GM23338 (cell line): ENCODE data around the gene COQ8B. TPM values are rescaled to one million over a fixed set of nuclear protein-coding genes. Genes with fewer than 3 reads are reported as not detected.
A peak's percentile ranks its signal among the peaks of the same experiment; 100 is the strongest.

ENCODE experiments used
- ATAC-seq: fragments of 200-7000 bp; cut with Tn5 transposase; 3 replicates; pipeline ENCODE4 v1.9.1; 2020
- DNase-seq: peaks from one replicate; pipeline ENCODE4 v3.0.0-alpha.2; 2015; ENCODE audit warnings: low spot score
- H2AFZ ChIP-seq: fragments of 200-600 bp; sonication (generic); 2 replicates; pipeline ENCODE4 v1.8.0; 2016; ENCODE audit warnings: antibody characterized with exemption, mild to moderate bottlenecking, moderate library complexity
- H3F3A ChIP-seq: fragments of 200-600 bp; sonication (generic); replicated peaks from 2 replicates; pipeline ENCODE4 v1.8.0; 2017; ENCODE audit warnings: antibody characterized with exemption, mixed run types, low read depth
- H3K27ac ChIP-seq: fragments of 200-600 bp; sonication (generic); 2 replicates; pipeline ENCODE4 v1.6.1; 2016; ENCODE audit warnings: low read depth
- H3K27me3 ChIP-seq: fragments of 200-600 bp; sonication (generic); 2 replicates; pipeline ENCODE4 v1.8.0; 2016; ENCODE audit warnings: mild to moderate bottlenecking, mixed run types, moderate library complexity; ENCODE audit not compliant: insufficient read depth
- H3K36me3 ChIP-seq: fragments of 200-600 bp; sonication (generic); 2 replicates; pipeline ENCODE4 v1.8.0; 2016; ENCODE audit warnings: mild to moderate bottlenecking; ENCODE audit not compliant: insufficient read depth
- H3K4me1 ChIP-seq: fragments of 200-600 bp; sonication (generic); 2 replicates; pipeline ENCODE4 v1.8.0; 2016; ENCODE audit warnings: mild to moderate bottlenecking, moderate library complexity; ENCODE audit not compliant: insufficient read depth
- H3K4me2 ChIP-seq: fragments of 200-600 bp; sonication (generic); 2 replicates; pipeline ENCODE4 v1.7.1; 2017; ENCODE audit warnings: mixed run types
- H3K4me3 ChIP-seq: fragments of 200-600 bp; sonication (generic); 2 replicates; pipeline ENCODE4 v1.6.1; 2016; ENCODE audit warnings: mixed run types
- H3K79me2 ChIP-seq: fragments of 200-600 bp; sonication (generic); replicated peaks from 2 replicates; pipeline ENCODE4 v1.8.0; 2017; ENCODE audit warnings: mild to moderate bottlenecking; ENCODE audit not compliant: insufficient read depth
- H3K9me2 ChIP-seq: fragments of 200-600 bp; sonication (generic); 2 replicates; pipeline ENCODE4 v1.8.0; 2017; ENCODE audit not compliant: insufficient read depth
- H4K20me1 ChIP-seq: fragments of 200-600 bp; sonication (generic); replicated peaks from 2 replicates; pipeline ENCODE4 v1.8.0; 2017; ENCODE audit warnings: mild to moderate bottlenecking; ENCODE audit not compliant: insufficient read depth
- H3K27ac Mint-ChIP-seq: 2 replicates; pipeline ENCODE4 v1.8.0; 2020; ENCODE audit warnings: inconsistent platforms, mild to moderate bottlenecking, moderate library complexity, mixed read lengths
- H3K27me3 Mint-ChIP-seq: 3 replicates; pipeline ENCODE4 v1.8.0; 2022; ENCODE audit warnings: low read depth, mild to moderate bottlenecking, moderate library complexity, mixed read lengths, inconsistent platforms; ENCODE audit not compliant: insufficient read depth, poor library complexity
- H3K36me3 Mint-ChIP-seq: 3 replicates; pipeline ENCODE4 v1.8.0; 2021; ENCODE audit warnings: low read depth, mild to moderate bottlenecking, inconsistent platforms, moderate library complexity, mixed read lengths
- H3K4me1 Mint-ChIP-seq: 3 replicates; pipeline ENCODE4 v1.8.0; 2020; ENCODE audit warnings: mild to moderate bottlenecking, inconsistent platforms, mixed read lengths
- H3K4me3 Mint-ChIP-seq: 3 replicates; pipeline ENCODE4 v1.8.0; 2021; ENCODE audit warnings: moderate library complexity, mild to moderate bottlenecking, inconsistent platforms, mixed read lengths
- H3K9me3 Mint-ChIP-seq: 3 replicates; pipeline ENCODE4 v1.8.0; 2020; ENCODE audit warnings: moderate library complexity, mild to moderate bottlenecking, inconsistent platforms, mixed read lengths
- CREB1 ChIP-seq: fragments of 250-450 bp; sonication (Bioruptor Pico); IDR thresholded peaks from 2 replicates; pipeline ENCODE4 v1.5.0; 2020; ENCODE audit warnings: low read depth, mild to moderate bottlenecking, moderate library complexity
- ETS1 ChIP-seq: IDR thresholded peaks from 2 replicates; pipeline ENCODE4 v1.6.1; 2016; ENCODE audit warnings: antibody characterized with exemption
- EZH2 ChIP-seq: fragments of 200-600 bp; sonication (generic); IDR thresholded peaks from one replicate; pipeline ENCODE4 v1.8.0; 2017; ENCODE audit warnings: antibody characterized with exemption, mild to moderate bottlenecking, low read depth; ENCODE audit not compliant: unreplicated experiment
- JUNB ChIP-seq: IDR thresholded peaks from one replicate; pipeline ENCODE4 v1.6.1; 2016; ENCODE audit warnings: antibody characterized with exemption; ENCODE audit not compliant: unreplicated experiment
- NANOG ChIP-seq: IDR thresholded peaks from 2 replicates; pipeline ENCODE4 v1.6.1; 2016; ENCODE audit warnings: antibody characterized with exemption, borderline replicate concordance
- POLR2AphosphoS5 ChIP-seq: IDR thresholded peaks from 2 replicates; pipeline ENCODE4 v1.6.1; 2016; ENCODE audit warnings: antibody characterized with exemption, low read depth
- STAT1 ChIP-seq: IDR thresholded peaks from one replicate; pipeline ENCODE4 v1.6.1; 2016; ENCODE audit warnings: antibody characterized with exemption; ENCODE audit not compliant: unreplicated experiment
- ZNF331 ChIP-seq: fragments of 250-450 bp; sonication (Bioruptor Pico); IDR thresholded peaks from 2 replicates; pipeline ENCODE4 v1.5.0; 2020; ENCODE audit warnings: low read depth, mild to moderate bottlenecking, moderate library complexity
- ZNF462 ChIP-seq: fragments of 250-450 bp; sonication (Bioruptor Pico); IDR thresholded peaks from 2 replicates; pipeline ENCODE4 v1.5.0; 2020; ENCODE audit warnings: mild to moderate bottlenecking, moderate library complexity
- polyA plus RNA-seq: library from polyadenylated mRNA; unstranded; fragments of >200 nt; fragmentation: Nextera tagmentation; extraction: Ambion mirVana; gene quantifications from 2 replicates; pipeline ENCODE4 v1.2.1, GENCODE V29; 2016
- total RNA-seq: library from RNA; depleted of rRNA; stranded (reverse); fragments of >200 nt; shearing (Covaris generic); gene quantifications from 2 replicates; pipeline ENCODE4 v1.2.3, GENCODE V29; 2014
- TF ChIP-seq, protein P1 (sequence below), 2 experiments: fragments of 200-600 bp in 1 of 2; sonication (generic) in 1 of 2; conservative IDR thresholded peaks; 2 replicates each; pipeline versions ENCODE4 v1.5.1 to v1.6.1; 2016 to 2017; ENCODE audit warnings: antibody characterized with exemption in 2 of 2, low read depth in 2 of 2, mild to moderate bottlenecking in 2 of 2, moderate library complexity in 1 of 2

The COQ8B gene
- total and polyA plus RNA-seq, 2 experiments from 2014 or later, result 13.9 to 59.6 TPM

DNA sequence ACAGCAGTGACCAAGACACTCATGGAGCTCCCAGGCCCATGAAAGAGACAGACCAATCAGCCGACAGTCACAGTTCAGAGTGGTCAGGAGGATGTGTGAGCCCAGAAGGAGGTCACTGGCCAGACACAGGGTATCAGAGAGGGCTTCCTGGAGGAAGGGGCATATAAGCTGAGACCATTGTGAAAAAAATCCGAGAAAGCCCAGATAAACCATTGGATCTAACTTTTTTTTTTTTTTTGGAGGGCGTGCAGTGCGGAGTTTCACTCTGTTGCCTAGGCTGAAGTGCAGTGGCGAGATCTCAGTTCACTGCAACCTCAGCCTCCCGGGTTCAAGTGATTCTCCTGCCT, 4.4 kb upstream of the COQ8B start:
- peaks cover 12% of the 10 kb centered on the region; the same call in 1 of the 2 replicates for H3F3A ChIP-seq
- Mint-ChIP-seq H3K4me1 (peaks cover 11% of the 10 kb centered on the region), H3K27ac (no peak overlapping the region), H3K4me3 (no peak overlapping the region), H3K9me3 (no peaks in the 10 kb centered on the region), H3K36me3 (peaks cover 26% of the 10 kb centered on the region), H3K27me3 (peaks cover 6% of the 10 kb centered on the region)
- no peaks in the 10 kb centered on the region for H3K9me2 ChIP-seq
- DNase-seq (no peak), ATAC-seq (no peak)
- no peak overlapping the region for H3K27ac ChIP-seq
- no peaks in the 10 kb centered on the region for H3K27me3 ChIP-seq
- peaks cover 38% of the 10 kb centered on the region for H3K79me2 ChIP-seq
- H3K36me3 ChIP-seq, result no peaks in the 10 kb centered on the region
- peaks cover 10% of the 10 kb centered on the region for H4K20me1 ChIP-seq
- TF ChIP-seq JUNB (no peak), STAT1 (no peak), POLR2AphosphoS5 (no peak), ZNF331 (CRISPR knock-in tag) (no peak)
- H3K4me2 ChIP-seq, result no peak overlapping the region
- H2AFZ ChIP-seq, result no peak overlapping the region
- no peak overlapping the region for H3K4me3 ChIP-seq
- H3K4me1 ChIP-seq, result peaks cover 19% of the 10 kb centered on the region

DNA sequence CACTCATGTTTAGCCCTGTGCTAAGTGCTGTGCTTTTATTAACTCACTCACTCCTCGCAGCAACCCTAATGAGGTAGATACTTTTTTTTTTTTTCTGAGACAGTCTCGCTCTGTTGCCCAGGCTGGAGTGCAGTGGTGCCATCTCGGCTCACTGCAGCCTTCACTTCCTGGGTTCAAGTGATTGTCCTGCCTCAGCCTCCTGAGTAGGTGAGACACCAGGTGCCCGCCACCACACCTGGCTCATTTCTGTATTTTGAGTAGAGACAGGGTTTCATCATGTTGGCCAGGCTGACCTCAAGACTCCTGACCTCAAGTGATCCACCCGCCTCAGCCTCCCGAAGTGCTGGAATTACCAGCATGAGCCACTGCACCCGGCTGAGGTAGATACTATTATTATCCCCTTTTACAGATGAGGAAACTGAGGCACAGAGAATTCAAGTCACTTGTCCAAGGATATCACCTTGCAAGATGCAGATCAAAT, 2.8 kb upstream of the COQ8B start:
- H3K9me3 Mint-ChIP-seq, result no peaks in the 10 kb centered on the region
- Histone ChIP-seq H3K4me3 (peak overlapping the region; percentile 99), H4K20me1 (peaks cover 10% of the 10 kb centered on the region), H3K27me3 (no peaks in the 10 kb centered on the region), H3K4me2 (peak overlapping the region; percentile 96), H3K79me2 (peaks cover 38% of the 10 kb centered on the region), H3K27ac (peak overlapping the region; percentile 84; the same call in 1 of the 2 replicates), H2AFZ (no peak overlapping the region), H3K4me1 (peaks cover 20% of the 10 kb centered on the region), H3F3A (peaks cover 15% of the 10 kb centered on the region; the same call in 1 of the 2 replicates), H3K36me3 (no peaks in the 10 kb centered on the region), H3K9me2 (no peaks in the 10 kb centered on the region)
- peaks cover 22% of the 10 kb centered on the region for H3K4me1 Mint-ChIP-seq
- ATAC-seq (no peak), DNase-seq (no peak)
- no peak overlapping the region for H3K27ac Mint-ChIP-seq
- H3K4me3 Mint-ChIP-seq, result peak overlapping the region; percentile 79
- H3K27me3 Mint-ChIP-seq, result peaks cover 12% of the 10 kb centered on the region
- H3K36me3 Mint-ChIP-seq, result peaks cover 25% of the 10 kb centered on the region
- TF ChIP-seq EZH2 (no peak), CREB1 (CRISPR knock-in tag) (no peak), NANOG (no peak), POLR2AphosphoS5 (no peak), JUNB (no peak), ETS1 (no peak), ZNF462 (no peak)
- TF ChIP-seq, protein P1, sequence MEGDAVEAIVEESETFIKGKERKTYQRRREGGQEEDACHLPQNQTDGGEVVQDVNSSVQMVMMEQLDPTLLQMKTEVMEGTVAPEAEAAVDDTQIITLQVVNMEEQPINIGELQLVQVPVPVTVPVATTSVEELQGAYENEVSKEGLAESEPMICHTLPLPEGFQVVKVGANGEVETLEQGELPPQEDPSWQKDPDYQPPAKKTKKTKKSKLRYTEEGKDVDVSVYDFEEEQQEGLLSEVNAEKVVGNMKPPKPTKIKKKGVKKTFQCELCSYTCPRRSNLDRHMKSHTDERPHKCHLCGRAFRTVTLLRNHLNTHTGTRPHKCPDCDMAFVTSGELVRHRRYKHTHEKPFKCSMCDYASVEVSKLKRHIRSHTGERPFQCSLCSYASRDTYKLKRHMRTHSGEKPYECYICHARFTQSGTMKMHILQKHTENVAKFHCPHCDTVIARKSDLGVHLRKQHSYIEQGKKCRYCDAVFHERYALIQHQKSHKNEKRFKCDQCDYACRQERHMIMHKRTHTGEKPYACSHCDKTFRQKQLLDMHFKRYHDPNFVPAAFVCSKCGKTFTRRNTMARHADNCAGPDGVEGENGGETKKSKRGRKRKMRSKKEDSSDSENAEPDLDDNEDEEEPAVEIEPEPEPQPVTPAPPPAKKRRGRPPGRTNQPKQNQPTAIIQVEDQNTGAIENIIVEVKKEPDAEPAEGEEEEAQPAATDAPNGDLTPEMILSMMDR (conservative IDR thresholded peaks at IDR 0.05; ENCODE audit: low read depth in 2 of 2), result no peak
